ENCODE results near the gene EPGN.
"Not testable (repeated sequence)": the region's sequence is repeated elsewhere in the genome, so short reads cannot be mapped to it uniquely, and the experiment has no call there.

The EPGN gene

DNA sequence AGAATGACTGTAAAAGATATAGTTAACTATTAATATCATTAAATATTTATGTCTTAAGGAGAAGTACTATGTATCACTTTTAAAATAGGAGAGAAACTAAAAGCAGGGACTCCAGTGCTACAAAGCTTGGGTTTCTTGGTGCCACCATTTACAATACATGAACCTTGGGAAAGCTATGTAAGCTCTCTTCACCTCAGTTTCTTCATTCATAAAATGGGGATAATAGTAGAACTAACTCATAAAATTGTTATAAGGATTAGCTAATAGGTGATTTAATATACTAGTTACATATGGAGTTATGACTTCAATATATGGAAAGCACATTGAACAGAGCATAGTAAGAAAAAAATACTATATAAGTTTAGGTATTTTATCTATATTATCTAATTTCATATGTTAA is 23.7 kb downstream of the EPGN start:
- H3K27ac ChIP-seq = no peak overlapping the region
- DNase-seq (ENCODE audit: low read depth, low spot score) = no peak

DNA sequence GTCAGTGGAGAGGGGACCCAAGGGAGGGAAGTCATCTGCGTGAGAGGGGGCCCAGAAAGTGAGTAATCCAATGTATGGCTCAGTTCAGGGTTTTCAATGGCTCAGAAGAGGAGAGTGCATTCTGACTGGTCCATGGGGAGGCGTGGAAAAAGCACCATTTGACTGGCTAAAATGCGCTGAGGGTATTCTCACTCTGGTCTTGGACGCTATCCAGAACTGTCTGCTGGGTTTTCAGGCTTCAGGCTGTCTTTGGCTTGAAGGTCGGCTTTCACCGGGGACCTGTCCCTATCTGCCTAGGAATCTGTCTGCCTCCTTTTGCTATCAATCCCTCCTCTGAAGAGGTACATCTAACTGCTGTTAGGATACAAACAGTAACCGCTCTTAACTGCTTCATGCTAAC is 26.4 kb downstream of the EPGN start:
- H3K27ac ChIP-seq = no peak overlapping the region

DNA sequence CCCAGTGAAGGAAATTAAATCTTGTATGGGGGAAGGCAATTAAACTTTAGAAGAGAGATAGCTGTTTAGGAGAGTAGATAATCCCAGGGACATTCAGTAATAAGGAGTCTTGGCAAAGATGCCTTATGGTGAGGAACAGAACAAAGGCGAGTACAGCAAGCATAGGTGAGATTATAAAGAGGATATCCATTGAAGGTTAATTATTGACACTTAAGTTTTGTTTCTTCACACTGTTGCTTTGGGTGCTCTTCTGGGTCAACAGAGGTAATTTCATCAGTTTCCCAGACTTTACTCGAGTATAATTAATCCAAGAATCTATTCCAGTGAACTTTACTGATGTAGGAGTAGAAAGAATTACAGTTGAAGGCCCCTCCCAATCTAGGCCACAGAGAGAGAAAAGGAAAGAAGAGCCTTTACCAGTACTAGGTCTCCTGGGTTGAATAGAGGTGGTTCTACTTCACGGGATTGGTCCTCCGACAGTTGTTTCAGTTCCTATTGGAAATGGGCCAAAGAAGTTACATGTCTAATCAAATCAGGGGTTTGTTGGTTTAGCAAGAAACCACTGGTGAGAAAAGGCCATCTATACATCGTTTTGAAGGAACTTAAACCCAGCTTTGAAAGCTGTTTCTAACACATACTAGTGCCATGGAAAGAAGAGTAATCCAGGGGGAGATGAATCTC is 27.2 kb downstream of the EPGN start:
- H3K27ac ChIP-seq = no peak overlapping the region
- no peak for DNase-seq (ENCODE audit: low read depth, low spot score)

More for the DNA sequence above, 26.4 kb downstream of the EPGN start:
- no peak for DNase-seq (ENCODE audit: low read depth, low spot score)

DNA sequence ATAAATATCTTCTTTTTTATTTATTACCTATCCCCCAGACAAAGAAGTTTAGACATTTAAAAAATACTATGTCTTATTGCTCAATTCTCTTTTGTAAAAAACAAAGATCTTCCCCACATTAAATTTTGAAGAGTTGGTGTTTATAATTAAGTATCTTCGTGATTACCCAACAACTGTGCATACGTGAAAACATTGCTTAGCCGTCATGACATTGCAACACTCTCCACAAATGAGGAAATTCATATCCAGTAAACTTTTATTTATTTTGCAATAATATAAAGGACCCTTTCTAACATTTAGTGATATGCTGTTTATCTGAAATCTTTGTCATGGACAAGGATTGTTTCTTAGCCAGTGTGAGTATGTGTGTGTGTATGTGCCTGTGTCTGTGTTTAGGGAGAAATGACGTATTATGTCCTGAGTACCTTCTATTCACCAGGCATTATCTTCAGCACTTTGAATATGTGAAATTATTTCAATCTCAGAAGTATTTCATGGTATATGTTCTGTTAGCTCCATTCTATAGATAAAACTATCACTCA is 30.6 kb downstream of the EPGN start:
- no peak overlapping the region for H3K27ac ChIP-seq
- no peak for DNase-seq (ENCODE audit: low read depth, low spot score)

DNA sequence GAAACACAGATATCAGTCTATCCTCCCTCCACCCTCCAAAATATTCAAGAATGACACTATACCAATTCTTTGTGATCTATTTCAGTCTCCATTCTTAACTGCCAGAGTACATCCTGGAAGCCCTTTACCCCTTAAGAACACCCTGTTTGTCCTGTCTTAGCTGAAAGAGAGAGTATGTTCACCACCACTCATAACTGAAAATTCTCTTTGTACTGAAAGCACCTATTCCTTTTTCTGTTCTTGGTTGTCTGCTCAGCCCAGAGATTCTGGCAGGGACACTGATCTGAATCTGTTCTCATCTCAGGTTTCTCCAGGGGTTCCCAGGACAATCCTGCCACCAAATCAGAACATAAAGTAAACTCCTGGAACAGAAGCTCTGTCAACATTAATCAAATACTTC is 31.2 kb downstream of the EPGN start:
- no peak overlapping the region for H3K27ac ChIP-seq
- no peak for DNase-seq (ENCODE audit: low read depth, low spot score)

DNA sequence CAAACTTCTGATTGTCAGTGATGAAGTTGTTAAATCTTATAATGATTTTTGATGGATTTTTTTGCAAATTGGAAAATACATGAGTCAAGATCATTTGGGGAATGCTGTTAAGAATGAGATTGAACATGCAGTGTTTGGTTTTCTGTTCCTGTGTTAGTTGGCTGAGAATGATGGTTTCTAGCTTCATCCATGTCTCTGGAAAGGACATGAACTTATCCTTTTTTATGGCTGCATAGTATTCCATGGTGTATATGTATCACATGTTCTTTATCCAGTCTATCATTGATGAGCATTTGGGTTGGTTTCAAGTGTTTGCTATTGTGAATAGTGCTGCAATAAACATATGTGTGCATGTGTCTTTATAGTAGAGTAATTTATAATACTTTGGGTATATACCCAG is 32.2 kb downstream of the EPGN start:
- DNase-seq (ENCODE audit: low read depth, low spot score); H3K27ac ChIP-seq: not testable (repeated sequence)

DNA sequence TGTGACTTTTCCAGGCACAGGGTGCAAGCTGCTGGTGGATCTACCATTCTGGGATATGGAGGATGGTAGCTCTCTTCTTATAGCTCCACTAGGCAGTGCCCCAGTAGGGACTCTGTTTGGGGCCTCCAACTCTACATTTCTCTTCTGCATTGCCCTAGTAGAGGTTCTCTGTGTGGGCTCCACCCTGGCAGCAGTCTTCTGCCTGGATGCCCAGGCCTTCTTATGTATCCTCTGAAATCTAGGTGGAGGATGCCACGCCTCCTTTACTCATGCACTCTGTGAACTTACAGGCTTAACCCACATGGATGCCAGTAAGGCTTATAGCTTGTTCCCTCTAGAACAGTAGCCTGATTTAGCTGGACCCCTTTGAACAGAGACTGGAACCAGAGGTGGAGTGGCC is 35.8 kb downstream of the EPGN start:
- no peak for DNase-seq (ENCODE audit: low read depth, low spot score)
- no peak overlapping the region for H3K27ac ChIP-seq

DNA sequence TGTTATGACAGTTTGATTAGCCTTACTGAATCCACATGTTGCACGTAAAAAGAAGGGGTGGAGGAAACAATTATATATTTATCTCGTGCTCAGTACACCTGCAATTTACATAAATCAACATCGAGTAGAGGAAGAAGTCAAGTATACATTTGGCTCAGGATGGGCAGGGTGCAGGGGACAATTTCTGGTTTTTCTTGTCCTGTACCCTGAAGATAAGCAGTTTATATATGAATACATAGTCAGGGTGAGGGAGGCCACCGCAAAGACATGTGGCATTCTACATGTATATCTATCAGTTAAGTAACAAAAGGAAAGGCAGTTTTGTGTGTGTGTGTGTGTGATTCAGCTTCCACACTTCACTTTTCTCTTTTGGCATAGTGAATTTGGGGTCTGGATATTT is 45.6 kb downstream of the EPGN start:
- no peak for DNase-seq (ENCODE audit: low read depth, low spot score)
- H3K27ac ChIP-seq = no peak overlapping the region

DNA sequence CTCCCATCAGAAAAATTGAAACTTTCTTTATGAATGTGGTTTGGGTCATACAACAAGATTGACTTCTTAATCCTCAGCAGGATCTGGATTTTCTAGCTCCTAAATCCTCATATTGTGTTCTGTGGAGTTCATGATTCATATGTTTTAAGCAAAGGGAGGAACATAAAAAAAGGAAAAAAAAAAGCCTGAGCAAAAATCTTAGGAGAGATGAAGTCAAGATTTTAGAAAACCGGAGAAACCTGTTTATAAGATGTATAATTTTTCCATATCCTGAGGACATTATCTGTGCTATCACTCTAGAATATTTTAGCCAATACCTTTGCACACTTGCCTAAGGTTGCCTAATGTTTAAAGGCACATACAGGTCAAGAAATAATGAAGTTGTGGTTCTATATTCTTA is 49.7 kb downstream of the EPGN start:
- no peak for DNase-seq (ENCODE audit: low read depth, low spot score)
- no peak overlapping the region for H3K27ac ChIP-seq

DNA sequence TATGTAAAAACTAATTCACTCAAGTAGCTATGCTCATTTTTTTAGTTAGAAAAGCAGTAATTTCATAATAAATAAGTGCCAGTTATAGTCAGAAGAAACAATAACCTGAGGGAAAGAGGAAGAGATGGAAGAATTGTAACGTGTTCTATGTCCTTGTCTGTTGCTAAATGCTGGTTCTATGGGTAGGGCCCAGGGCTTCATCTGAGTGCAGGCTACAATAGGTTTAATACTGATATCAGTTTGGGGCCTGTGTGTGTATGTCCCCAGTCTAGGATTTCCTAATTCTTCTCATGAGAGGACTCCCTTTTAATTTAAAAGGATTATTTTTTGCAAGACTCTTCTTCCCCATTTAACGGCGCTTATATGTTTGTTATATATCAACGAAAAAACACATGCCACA is 53.4 kb downstream of the EPGN start:
- no peak overlapping the region for H3K27ac ChIP-seq
- no peak for DNase-seq (ENCODE audit: low read depth, low spot score)

DNA sequence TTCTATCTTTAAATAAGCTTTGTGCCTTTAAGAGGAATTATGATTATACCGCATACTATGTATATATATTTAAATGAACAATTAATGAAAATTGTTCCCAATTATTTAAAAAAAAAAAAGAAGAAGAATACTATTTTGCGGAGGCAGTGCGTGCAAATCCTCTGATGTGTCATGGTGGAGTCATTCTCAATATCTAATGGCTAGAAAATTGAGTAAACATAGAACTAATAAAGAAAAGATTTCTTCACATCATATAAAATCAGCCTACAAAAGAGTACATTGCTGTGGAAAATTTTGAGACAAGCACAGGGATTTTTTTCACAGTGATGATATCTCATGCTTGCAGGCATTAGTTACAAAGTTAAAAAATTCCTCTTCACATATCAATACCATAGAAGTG is 54.1 kb downstream of the EPGN start:
- DNase-seq (ENCODE audit: low read depth, low spot score) = no peak
- H3K27ac ChIP-seq = peak overlapping the region; percentile 41

DNA sequence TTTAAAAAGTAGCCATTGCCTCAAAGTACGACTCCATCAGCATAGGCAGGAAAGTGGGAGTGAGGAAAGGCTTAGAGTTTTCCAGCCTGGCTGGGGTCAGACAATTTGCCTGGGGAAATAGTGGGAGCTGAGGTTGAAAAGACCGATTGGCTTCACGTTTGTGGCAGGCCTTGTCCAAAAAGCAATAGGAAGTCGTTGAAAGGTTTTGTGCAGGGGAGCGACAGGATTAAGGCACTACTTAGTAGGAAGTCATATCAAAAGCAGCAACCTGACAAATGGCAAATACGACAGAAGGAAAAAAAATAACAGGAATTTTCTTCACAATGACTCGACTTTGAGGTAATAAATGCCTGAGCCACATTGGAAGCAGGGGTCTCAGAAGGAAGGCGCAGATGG is 56.0 kb downstream of the EPGN start:
- peak overlapping the region; percentile 95 for H3K27ac ChIP-seq
- no peak for DNase-seq (ENCODE audit: low read depth, low spot score)

DNA sequence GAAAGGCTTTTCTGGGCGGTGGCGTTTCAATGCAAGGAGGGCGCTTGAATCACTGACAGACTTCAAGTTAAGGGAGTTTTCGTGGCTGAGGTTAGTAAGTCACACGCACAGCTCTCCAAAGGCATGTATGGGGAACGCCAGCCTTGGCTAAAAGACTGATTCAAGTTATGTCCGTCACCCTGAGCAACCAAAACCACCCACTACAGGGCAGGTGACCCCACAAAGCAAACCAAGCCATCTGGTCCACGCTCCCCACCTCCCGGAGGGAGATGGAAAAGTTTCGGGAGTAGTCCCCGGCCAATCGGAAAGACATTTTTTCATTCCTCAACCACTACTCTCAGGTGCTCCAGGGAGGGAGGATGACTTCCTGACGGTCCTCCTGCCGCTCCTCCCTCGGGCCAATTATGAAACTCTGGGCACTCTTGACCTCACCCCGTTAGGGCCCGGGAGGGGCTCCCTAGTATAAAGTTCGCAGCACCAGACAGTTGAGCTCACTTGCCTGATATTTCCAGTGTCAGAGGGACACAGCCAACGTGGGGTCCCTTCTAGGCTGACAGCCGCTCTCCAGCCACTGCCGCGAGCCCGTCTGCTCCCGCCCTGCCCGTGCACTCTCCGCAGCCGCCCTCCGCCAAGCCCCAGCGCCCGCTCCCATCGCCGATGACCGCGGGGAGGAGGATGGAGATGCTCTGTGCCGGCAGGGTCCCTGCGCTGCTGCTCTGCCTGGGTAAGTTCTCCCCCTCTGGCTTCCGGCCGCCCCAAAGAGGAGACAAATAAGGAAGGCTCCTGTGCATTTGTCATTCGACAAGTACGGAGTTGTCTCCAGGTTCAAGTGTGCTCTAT is 56.6 kb downstream of the EPGN start, which contains the start of gene EREG:
TSS of gene EREG (plus strand) at position 494 of the 840 bp plus-strand sequence. CDS start at position 658, 164 bp downstream.
- peak within 1 kb of the TSS; percentile 95 for H3K27ac ChIP-seq
- DNase-seq (ENCODE audit: low read depth, low spot score) = no peak

DNA sequence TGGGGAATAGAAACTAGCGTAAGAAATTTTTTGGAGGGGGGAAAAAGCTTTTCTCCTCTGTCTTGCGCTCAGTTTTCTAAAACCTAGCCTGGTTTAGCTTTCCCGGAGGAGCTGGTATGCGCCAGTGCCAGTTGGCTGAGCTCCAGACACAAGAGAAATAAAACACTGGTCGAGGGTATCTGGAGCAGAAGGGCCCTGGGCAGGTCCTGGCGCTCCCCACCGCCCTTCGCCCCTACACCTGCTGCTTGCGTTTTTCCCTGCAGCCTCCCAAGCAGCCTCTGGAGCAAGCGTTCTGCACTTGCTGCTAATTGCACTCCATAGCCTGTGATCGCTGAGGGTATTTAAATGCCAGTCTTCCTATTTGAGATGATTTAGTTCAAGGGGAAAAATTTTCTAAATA is 57.5 kb downstream of the EPGN start:
- no peak for DNase-seq (ENCODE audit: low read depth, low spot score)

More for the DNA sequence above, 57.5 kb downstream of the EPGN start:
- H3K27ac ChIP-seq = peak overlapping the region; percentile 95

All from epithelial cell of prostate (primary cell).